ENCODE results near the gene TPSAB1.

Gene TPSAB1

GRCh38 chr16:1210461-1210860, 30.0 kb upstream of the TPSAB1 start:
- no peak for DNase-seq (ENCODE audit: low spot score)

GRCh38 chr16:1211451-1212268, 28.8 kb upstream of the TPSAB1 start:
- no peak for DNase-seq (ENCODE audit: low spot score)

GRCh38 chr16:1212616-1213194, 27.8 kb upstream of the TPSAB1 start:
- no peak for DNase-seq (ENCODE audit: low spot score)

GRCh38 chr16:1213231-1213630, 27.3 kb upstream of the TPSAB1 start:
- DNase-seq (ENCODE audit: low spot score) = no peak

GRCh38 chr16:1213796-1214372, 26.6 kb upstream of the TPSAB1 start:
- DNase-seq (ENCODE audit: low spot score) = no peak

- no peak for DNase-seq (ENCODE audit: low spot score)
Measured at GRCh38 chr16:1214719-1215118, 25.8 kb upstream of the TPSAB1 start.

GRCh38 chr16:1215574-1216295, 24.8 kb upstream of the TPSAB1 start:
- no peak for DNase-seq (ENCODE audit: low spot score)

- no peak for DNase-seq (ENCODE audit: low spot score)
Measured at GRCh38 chr16:1216296-1216619, 24.2 kb upstream of the TPSAB1 start.

- no peak for DNase-seq (ENCODE audit: low spot score)
Measured at GRCh38 chr16:1216681-1217400, 23.7 kb upstream of the TPSAB1 start.

GRCh38 chr16:1217526-1217925, 23.0 kb upstream of the TPSAB1 start:
- no peak for DNase-seq (ENCODE audit: low spot score)

GRCh38 chr16:1218061-1218929, 22.2 kb upstream of the TPSAB1 start:
- DNase-seq (ENCODE audit: low spot score) = no peak

- DNase-seq (ENCODE audit: low spot score) = no peak
Measured at GRCh38 chr16:1218930-1219611, 21.4 kb upstream of the TPSAB1 start.

- no peak for DNase-seq (ENCODE audit: low spot score)
Measured at GRCh38 chr16:1220098-1220728, 20.3 kb upstream of the TPSAB1 start.

- DNase-seq (ENCODE audit: low spot score) = no peak
Measured at GRCh38 chr16:1220841-1221627, 19.5 kb upstream of the TPSAB1 start.

GRCh38 chr16:1221628-1222552, 18.6 kb upstream of the TPSAB1 start:
- DNase-seq (ENCODE audit: low spot score) = no peak

GRCh38 chr16:1222553-1223354, 17.8 kb upstream of the TPSAB1 start:
- no peak for DNase-seq (ENCODE audit: low spot score)
